T-helper 9 cell (primary cell): ENCODE data around the gene HMG20A.

ENCODE experiments used
- DNase-seq: peaks from one replicate; pipeline ENCODE4 v3.0.0-alpha.2; 2020

The HMG20A gene

DNA sequence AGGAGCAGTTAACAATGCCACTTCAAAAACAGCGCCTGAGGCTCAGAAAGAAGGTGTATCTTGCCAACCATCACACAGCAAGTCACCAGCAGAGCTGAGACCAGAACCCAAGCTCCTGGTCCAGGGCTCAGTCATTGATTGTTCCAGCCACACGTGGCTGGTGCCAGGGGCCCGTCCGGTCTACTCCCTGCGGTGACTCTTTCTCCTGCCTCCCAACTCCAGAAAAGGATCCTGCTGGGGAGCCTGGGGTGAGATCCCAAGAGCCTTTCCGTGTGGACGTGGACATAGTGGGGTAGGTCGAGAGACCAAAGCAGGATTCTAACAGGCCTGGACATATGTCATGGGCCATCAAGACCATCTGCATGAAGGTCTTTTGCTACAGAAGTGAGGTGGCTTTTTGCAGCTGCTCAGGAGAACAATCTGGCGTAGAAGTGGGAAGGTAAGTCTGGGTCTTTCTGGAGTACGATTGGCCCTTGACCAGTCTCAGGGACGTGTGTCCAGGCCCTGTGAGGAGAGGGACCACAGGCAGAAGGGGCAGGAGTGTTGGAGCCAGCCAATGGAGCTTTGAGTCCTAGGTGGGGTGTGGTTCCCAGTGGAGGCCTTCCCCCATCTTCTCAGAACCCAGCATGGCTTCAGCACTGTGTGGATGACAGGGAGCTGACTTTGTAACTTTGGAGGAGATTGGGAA is 105.4 kb downstream of the HMG20A start:
- DNase-seq = no peak

- DNase-seq = no peak
These were observed 106.0 kb downstream of the HMG20A start for GRCh38 chr15:77526595-77527163.

GRCh38 chr15:77527164-77527778 is 106.6 kb downstream of the HMG20A start:
- no peak for DNase-seq

GRCh38 chr15:77527831-77528231 is 107.1 kb downstream of the HMG20A start:
- DNase-seq = no peak

DNA sequence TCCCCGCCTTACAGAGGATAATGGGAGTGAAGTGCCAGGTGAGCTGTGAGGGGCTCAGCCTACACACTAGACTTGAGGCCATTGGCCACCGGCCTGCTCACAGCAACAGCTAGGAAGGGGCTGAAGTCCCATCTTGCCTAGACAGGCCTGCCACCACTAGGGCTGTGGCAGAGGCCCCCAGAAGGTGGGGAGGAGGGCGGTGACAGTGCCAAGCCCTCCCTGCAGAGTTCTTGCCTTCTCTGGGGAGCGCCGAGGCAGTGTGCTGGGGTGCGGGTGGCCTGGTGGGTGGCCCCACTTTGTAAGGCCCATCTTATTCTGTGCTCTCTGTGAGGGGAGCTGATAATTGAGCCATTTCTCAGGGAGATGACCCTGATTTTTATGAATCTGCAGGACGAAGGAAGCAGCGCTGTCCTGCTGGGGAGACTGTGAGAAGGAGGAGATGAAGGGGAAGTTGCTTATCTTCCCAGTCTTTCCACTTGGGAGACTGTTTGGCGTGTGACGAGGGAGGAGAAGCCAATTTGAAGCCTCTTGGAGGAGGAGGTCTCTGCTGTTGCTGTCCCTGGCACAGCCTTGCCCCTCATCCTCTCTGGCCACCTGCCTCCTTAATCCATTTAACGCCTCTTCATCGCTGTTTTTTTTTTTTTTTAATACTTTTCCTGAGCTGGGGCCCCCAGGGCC is 107.7 kb downstream of the HMG20A start:
- DNase-seq = no peak

DNA sequence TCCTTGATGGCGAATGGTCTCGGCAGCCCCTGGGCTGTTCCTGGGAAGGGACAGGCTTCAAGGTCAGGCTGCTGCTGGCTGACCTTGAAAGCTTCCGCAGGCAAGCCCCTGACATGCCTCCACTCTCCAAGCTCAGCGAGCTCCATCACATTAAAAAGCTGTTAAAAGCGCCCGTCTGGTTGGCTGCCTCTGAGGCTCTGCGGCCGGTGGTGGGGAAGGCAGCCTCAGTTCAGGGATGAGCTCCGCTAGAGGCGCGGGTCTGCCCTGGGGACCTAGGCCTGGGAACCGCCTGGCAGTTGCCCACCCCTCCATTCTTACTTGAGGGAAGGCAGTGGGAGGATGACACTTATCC is 108.3 kb downstream of the HMG20A start:
- DNase-seq = no peak

DNA sequence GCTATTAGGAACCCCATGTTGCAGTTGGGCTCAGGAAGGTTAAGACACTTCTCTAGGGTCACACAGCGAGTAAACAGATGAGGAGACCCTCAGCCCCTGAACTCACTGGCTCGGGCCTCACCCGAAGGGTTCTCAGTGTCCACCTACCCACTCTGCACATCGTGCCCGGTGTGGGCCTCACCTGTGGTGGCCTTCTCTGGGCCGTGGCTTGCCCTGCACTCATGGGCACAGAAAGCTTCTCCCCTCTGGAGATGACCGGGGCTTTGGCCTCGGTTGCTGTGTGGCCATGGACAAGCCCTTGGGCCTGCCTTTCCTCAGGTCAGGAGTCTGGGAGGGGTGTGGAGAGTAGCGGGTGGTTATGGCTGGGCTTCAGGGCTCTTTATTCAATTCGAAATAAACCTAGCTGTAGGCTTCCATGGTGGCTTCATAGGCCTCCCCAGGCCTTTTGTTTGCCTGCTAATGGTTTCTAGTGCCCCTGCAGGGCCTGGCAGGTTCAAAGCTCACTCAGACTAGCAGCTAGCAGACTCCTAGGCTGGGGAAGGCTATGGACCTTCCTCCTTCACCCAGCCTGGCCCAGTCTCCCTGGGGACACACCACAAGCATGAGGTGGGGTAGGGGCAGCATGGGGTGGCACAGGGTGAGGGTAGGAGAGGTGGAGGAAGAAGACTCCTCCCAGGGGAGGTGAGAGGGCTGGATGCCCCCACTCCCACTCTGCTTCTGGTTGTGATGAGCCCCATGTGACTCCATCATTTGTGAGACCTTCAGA is 108.9 kb downstream of the HMG20A start:
- DNase-seq = no peak

DNA sequence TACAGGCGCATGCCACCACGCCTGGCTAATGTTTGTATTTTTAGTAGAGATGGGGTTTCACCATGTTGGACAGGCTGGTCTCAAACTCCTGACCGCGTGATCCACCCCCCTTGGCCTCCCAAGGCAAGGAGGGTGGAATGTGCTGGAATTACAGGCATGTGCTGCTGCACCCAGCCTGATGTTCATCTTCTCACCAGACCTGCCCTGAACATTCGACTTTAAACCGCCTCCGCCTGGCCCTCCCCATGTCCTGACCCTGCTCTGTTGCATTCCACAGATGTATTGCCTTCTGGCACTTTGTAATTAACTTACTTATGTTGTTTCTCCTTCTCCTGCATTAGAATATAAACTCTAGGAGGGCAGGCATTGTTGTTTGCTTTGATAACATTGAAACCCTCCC is 109.9 kb downstream of the HMG20A start:
- DNase-seq = no peak

DNA sequence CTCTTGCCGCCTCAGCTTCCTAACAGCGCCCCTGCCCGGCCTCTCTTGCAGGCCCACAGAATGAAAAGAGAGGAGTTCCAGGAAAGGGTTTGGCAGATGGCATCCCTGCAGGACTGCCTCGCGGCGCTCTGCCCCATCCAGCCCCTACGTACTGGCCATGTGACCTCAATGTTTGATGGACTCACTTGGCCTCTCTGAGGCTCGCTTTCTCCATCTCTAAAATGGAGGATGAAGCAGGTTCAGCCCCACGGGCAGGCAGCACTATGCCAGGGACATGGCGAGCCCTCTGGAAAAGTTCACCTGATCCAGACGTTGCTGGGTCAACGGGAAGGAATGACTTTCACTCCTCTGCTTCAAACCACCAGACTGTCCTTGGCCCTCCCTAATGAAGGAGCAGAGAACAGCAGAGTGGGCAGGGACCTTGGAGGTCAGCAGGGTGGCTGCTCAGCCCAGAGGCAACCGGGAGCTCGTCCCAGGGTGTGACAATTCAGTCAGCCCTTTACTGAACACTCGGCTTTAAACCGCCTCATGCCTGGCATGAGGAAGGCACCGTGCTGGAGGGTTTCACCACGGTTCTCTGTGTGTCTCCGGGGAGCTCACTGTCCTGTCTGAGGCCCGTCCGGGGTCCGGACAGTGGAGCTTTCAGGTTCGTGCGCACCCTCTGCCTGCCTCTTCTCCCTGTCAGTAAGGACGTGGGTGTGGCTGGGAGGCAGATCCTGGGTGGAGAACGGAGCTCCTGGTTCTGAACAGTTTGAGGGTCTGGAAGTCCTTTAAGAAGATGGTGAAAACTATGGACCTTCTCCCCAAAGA is 110.7 kb downstream of the HMG20A start:
- no peak for DNase-seq

GRCh38 chr15:77532067-77532710 is 111.5 kb downstream of the HMG20A start:
- DNase-seq = no peak

GRCh38 chr15:77532846-77533245 is 112.2 kb downstream of the HMG20A start:
- DNase-seq = no peak

- no peak for DNase-seq
These were observed 113.1 kb downstream of the HMG20A start for GRCh38 chr15:77533578-77534430.
